ENCODE results near the gene PXK.

- TF ChIP-seq ZNF76 (tag by site-specific recombination; IDR thresholded peaks at IDR 0.05; ENCODE audit: borderline replicate concordance, low read depth) (no peak), CTCF (tag by site-specific recombination; IDR thresholded peaks at IDR 0.05) (no peak), MYNN (tag by site-specific recombination; IDR thresholded peaks at IDR 0.05; ENCODE audit: borderline replicate concordance) (no peak), ZBTB1 (tag by site-specific recombination; IDR thresholded peaks at IDR 0.05) (no peak), ZBTB11 (tag by site-specific recombination; conservative IDR thresholded peaks at IDR 0.05; ENCODE audit: low read depth) (no peak), ZNF18 (tag by site-specific recombination; IDR thresholded peaks at IDR 0.05) (no peak)
Measured at GRCh38 chr3:58377168-58377567, 44.5 kb downstream of the PXK start.

All from HEK293 (cell line).